Germinal center (tissue), 1 donor: ENCODE measurements around the gene TBXAS1.

ENCODE experiments used
- DNase-seq: peaks from one replicate; pipeline ENCODE4 v3.0.0; 2012; ENCODE audit warnings: mixed read lengths, low spot score

The TBXAS1 gene

DNA sequence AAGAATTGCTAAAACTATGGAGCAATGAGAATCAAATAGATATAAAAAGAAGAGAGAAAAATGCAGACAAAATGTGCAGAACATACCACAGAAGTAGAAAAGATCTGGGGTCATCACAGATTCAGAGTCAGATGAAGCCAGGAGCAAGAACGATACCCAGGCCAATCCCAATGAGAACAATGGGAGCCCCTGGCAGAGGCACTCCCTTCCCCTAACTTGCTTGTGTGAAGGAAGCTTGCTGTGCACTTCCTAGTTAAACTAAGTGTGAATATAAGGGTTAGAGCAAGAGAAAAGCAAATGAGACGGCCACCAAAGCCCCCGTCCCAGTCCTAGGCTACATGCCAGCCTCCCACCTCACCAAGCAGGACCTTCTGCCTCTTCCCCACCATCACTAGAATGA, 221.0 kb downstream of the TBXAS1 start:
- no peak for DNase-seq

DNA sequence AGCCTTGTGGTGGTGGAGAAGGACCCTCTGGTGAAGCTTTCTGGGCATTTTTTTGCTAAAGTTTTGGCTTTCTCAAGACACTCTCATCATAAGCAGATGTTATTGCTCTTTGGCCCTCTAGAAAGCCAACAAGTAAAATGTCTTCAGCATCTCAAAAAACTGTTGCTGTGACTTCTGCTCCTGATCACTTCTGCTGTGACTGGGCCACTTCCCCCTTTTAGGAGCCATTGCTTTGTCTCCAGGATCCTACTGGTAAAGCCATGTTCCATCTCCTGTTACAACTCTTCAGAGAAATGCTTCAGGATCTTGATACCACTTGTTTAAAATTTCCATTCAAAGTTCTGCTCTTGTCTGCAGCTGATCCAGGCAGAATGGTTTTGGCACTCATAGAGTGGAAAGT, 222.8 kb downstream of the TBXAS1 start:
- no peak for DNase-seq

DNA sequence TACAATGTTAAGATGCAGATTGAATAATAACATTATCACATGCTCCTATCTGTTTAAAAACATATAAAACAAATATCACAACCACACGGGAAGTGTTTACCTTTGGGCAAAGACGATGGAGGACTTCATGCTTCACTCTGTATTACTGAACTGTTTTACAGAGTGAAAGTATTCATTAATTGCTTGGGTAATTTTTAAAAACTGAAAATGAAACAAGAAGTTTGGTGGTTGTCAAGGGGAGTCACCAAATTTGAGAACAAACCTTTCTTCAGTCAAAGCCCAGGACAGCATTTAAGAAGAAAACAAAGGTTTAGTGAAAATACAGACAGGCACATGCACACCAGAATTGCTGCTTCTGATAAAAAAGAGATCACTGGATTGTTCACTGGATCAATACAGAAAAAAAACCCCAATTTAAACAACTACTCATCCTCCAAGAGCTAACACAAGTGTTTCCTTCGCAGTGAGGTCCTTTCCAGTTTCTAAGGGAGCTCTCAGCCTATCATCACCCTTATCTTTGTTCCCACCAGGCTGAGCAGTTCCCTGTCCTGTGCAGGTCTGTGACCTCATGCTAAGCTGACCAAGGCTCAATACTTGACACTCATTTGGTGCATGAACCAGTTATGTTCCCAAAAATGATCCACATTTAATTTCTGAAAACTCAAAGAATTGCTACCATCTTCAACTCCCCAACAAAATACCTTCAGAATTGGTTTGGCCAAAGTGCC, 224.9 kb downstream of the TBXAS1 start:
- peak; percentile 50 for DNase-seq

DNA sequence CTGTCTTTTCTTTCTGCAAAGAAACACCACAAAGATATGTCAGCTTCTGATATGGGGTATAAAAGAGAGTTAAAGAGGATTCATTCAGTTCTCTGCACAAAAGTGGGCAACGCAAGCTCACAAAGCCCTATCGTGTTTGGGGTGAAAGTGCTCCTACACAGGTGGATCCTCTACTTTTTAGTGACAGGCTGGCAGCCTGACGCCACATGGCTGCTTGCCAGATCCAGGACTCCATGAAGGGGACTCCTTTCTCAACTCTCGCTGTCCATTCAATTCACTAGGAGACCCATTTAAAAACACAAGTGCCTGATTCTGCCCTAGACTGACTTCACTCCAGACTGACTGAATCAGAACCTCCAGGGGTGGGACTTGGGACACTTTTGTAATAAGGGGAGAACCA, 225.7 kb downstream of the TBXAS1 start:
- DNase-seq: no peak

DNA sequence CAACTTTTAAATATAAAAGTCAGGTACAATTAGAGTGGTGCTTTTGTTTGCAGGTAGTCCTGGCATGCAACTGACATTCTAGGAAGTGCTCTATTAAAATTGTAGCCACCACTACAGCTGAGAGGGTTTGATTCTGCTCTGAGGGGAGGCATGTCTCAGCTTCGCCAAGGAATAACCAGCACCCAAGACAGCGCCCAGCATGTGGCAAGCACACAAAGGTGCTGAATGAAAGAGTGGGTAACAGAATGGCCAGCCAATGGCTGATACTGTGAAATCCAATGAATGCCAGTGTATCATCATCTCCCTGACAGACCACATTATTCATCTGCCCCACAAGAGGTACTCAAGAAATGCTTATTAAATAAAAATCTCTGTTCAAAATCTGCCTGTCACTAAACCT, 226.8 kb downstream of the TBXAS1 start:
- DNase-seq: no peak

DNA sequence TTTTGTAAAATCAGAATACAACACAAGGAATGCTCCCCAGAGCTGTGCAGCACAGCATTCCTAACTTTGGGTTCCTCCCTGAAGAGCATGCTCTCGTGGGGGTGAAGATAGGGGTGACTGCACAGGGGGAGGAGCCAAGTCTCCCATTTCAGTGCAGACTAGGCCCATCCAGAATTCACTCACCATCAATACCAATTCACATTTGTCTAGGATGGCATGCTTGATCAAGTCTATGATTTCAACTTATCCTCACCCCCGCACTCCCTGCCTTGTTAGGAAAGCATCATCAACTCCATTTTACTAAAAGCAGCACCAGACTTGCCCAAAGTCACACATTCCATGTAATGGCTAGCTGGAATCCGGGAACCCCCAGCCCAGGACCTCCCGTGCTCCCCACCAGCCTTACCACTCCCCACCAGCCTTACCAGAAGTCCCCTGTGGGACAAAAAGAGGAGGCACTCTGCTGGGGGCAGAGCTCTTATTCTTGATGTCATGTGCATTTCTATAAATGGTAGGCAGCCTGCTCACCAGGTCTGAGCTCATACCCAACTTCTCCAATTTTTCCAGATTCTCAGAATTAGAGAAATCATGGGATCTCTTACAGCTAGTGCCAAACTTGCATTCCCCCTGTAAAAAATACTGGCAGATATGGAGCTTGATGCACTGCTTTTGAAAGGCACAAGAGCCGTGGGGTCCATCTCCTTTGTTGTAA, 227.5 kb downstream of the TBXAS1 start:
- no peak for DNase-seq

DNA sequence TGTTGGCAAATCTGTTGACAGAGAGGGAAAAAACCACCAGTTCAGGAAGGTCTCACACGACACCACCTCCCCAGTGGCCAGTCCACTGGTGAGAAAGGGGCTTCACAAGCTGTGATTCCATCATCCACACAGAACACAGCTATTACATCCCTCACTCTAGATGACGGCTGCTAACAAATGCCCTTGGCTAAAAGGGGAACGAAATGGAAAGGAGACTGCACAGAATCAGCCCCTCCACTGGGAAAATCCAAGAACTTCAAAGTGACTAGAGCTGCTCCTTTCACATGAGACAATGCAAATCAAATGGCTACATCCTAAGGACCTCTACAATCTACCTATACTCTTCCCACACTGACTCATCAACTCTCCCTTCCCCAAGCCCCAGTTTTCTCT, 228.1 kb downstream of the TBXAS1 start:
- DNase-seq: no peak

DNA sequence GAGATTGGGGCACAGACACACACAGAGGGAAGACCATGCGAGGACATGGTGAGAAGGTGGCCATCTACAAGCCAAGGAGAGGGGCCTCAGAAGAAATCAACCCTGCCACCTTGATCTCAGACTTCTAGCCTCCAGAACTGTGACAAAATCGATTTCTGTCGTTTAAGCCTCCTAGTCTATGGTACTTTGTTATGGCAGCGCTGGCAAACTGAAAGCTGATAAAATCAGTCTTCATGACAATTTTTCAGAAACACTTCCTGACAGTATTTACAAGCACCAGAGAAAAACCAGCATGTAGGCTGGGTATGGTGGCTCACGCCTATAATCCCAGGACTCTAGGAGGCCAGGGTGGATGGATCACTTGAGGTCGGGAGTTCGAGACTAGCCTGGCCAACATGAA, 229.5 kb downstream of the TBXAS1 start:
- no peak for DNase-seq

DNA sequence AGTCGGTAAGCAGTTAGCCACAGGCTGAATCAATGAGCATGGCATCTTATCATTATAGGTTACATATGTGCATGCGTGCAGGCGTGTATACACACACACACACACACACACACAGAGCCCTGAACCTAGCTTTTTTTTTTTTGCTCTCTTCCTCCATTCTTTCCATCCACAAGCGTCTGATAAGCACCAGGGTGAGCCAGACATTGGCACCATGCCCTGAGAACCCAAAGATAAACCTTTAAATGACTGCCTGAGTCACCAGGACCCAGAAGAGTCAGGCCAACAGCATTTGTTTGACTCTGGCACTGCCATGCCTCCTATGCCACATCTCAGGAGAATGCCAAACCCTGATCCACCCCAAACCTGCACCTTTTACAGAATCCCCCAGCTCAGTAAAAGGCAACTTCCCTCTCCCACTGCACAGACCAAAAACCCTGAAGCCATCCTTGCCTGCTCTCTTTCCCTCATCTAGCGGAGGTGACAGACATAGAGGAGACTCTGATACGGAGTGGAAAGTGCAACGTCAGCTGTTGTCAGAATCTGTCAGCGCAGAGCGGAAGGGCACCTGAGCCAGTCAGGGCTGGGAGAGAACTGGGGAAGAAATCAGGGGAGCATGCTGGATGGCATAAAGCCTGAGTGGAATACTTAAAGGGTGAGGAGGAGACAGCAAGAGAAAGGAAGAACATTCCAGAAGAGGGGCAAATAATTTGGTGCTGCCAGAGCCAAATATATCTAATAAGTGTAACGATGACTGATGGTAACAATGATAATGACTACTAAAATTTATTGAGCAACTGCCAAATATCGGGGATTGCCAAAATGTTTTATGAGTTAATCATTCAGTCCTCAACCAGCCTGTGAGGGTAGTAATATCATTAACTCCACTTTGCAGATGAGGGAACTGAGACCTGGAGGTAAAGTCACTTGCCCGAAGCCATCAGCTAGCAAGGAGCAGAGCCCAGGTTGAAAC, 230.5 kb downstream of the TBXAS1 start:
- no peak for DNase-seq

DNA sequence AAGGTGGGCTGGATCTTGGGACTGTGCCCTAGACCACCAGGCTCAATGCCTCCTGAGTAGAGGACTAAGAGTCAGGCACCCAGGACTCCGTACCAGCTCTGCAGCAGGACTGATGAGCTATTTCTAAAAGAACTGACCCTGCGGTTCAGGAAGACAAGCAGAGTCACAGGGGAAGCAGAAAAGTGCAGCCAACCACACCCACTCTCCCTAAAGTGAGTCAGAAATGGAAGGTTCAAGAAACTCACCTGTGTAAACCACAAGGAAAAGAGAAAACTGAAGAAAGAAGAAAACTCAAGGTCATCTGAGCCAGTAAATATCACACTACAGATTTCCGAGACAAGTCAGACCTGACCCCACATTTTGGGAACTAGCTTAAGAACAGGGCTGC, 231.2 kb downstream of the TBXAS1 start:
- DNase-seq: no peak

DNA sequence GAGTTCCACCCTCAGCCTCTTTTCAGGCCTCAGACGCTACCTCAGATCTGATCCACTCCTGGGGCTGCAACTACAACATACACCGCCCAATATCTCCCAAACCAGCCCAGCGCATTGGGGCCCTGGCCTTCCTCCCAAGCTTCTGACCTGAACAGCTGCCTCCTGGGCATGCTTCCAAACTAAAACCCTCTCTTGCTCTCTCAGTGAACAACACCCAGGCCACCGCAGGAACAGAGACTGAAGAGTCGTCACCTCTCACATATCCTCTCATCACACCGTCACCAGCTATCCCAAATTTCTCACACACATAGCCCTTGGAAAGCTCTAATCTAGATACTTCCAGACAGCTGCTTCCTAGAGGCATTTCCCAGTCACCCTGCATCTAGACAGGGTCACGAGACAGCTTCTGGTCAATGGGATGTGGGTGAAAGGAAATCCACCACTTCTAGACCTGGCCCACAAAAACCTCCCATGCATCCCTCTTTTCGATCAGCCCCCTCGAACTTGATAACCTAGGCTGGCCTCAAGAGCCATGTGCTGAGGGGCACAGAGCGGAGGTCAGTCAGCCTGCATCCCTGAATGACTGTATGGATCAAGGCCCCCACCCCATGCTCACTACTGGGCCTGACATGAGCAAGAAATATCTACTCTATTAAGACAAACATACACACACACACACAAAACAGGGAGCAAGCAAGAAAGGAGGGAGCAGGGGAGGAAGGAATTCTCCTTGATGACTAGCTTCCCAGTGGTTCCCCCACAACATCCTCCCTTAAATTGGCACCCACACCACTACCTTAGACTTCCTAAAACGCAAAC, 231.9 kb downstream of the TBXAS1 start:
- DNase-seq: no peak

DNA sequence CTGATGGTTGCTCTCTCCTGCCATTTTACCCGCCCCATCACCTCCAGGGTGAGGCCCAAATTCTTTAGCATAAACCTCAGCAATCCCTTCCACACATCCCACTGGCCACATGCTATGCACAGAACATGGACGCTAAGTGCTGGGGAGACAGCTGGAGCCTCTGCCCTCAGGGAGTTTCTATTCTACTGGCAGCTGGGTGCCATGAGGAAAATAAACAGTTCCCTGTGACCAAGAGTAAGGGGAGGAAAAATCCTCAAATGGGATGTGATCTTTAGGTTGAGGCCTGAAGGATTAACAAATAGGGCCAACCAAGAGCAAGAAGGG, 232.5 kb downstream of the TBXAS1 start:
- DNase-seq: no peak

DNA sequence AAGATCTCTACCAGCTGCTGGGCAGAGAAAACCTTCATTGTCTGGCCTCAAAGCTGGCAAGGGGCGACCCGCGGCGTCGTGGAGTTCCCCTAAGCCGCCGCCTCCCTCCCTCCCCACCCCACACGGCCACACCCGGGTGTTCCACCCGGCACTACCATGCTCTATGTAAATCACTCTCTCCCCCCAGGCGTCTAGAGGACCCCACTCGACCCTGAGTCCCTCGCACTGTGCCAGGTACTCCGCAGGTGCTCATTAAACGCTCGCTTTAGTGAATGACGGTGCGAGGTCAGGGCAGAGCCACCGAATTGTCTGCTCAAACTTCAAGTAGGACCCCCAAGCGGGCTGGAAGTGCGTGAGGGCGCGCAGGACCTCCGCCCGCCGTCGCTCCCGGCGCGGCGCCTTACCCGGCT, 233.1 kb downstream of the TBXAS1 start:
- DNase-seq: peak; percentile 61

DNA sequence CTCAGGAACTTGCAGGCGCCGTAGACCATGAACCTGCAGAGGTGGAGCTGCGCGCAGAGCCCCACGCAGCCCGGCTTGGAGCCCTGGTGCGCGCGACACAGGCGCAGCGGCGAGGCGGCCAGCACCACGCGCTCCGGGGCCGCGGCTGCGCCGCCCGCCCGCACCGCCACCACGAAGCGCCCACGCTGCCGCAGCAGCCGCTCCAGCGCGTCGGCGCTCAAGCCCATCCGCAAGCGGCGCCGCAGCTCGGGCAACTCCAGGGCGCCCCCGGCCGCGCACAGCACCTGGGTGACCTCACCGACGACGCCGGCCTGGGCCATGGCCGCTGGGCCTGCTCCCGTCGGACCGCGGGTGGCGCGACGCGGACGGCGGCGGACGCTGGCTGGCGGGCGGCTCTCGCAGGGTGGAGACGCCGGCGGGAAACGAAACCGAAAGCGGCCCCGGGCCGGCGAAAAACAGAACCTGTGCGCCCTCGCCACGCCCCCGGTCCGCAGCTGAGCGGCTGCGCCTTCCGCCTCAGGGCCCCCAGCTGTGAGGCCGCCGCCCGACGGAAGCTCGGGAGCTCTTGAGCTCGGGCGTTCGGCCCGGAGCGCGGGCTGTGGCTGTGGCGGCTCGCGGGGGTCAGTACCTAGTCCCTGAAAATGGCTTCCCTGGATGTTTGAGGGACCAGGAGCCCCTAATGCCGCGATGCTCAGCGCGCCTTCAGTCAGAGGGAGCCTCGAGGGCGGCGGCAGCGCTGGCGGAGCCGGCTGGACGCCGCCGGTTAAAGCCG, 233.7 kb downstream of the TBXAS1 start, which contains the start of gene PARP12:
TSS of gene PARP12 (minus strand) at position 424 of the 772 bp plus-strand sequence. CDS start at position 320, 104 bp downstream.
- peak; percentile 86 for DNase-seq

DNA sequence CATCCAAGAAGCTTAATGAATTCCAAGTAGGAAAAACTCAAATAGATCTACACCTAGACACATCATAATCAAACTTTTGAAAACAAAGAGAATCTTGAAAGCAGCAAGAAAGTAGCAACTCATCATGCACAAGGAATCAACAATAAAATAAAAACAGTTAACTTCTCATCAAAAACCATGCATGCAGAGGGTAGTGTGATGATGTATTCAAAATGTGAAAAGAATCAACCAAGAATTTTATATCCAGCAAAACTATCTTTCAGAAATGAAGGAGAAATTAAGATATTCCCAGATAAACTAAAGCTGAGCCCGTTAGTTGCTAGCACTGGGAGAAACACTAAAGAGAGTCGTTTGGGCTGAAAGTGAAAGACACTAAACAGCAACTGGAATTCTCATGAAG, 238.0 kb downstream of the TBXAS1 start:
- DNase-seq: no peak

DNA sequence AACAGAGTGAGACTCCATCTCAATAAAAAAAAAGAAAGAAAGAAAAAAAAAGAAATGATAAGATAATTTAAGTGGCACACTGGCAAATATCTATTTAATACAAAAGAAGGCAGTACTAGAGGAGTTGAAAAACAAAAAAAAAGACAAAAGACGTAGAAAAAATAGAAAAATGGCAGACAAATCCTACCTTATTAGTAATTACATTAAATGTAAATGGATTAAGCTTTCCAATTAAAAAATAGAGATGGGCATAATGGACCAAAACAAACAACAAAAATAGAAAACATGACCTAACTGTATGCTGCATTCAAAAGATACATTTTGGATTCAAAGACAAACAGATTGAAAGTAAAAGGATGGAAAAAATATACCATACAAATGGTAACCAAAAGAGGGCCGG, 239.0 kb downstream of the TBXAS1 start:
- no peak for DNase-seq

DNA sequence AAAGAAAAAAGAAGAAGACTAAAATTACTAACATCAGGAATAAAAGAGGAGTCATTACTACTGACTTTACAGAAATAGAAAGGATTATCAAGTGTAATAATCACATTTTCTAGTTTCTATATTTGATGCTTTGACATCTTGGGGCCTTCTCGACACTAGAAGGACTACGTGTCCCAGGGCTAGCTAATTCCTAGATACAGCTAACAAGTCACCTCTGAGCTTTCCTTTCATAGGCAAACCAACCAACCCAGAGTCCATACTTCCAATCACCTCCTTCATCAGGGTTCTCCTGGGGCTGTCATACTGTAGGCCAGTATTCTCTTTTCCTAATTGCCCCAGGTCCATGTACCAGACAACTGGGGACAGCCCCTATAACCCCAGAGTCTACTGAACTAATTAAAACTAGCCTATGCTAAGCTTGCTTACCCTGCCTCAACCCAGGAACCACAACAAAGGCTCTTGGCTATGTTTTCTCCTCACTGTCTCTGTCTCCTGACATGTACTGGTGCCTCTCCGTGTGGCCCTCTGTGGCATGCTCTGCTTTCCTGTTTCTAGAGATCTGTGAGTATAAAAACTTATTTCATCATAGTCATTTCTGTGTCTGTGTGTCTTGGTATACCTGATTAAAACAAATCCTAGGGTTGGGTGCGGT, 240.4 kb downstream of the TBXAS1 start:
- no peak for DNase-seq
